Suppressor macrophage (primary cell): ENCODE measurements around the gene SERPINB10.

Experiments
- DNase-seq, 4 experiments: peaks; one replicate each; pipeline ENCODE4 v3.0.0-alpha.2; 2020 to 2022
- total RNA-seq, 17 experiments: gene quantifications; one replicate each; lab custom pipeline; 2026; ENCODE audit warnings: mixed read lengths in 6 of 17, inconsistent platforms in 3 of 17; lab: John Stamatoyannopoulos, UW

Gene SERPINB10
- total RNA-seq = 0 to 0.99 (median 0.08) reads per million in 17 experiments

GRCh38 chr18:63907664-63908063, at the start of gene SERPINB10:
SERPINB10 (plus strand) TSS chr18:63907958; CDS start chr18:63915511, 7,553 bp downstream.
- no peak for DNase-seq

GRCh38 chr18:63858456-63858855, 49.3 kb upstream of the SERPINB10 start:
- DNase-seq = peak in 3 of 4 experiments; percentile 9 to 55 (median 43)

GRCh38 chr18:63859781-63860475, 47.8 kb upstream of the SERPINB10 start:
- peak in 3 of 4 experiments; percentile 45 to 49 (median 45) for DNase-seq

GRCh38 chr18:63860531-63860930, 47.2 kb upstream of the SERPINB10 start:
- no peak for DNase-seq

- no peak for DNase-seq
These were observed 40.2 kb upstream of the SERPINB10 start for GRCh38 chr18:63867368-63868125.

GRCh38 chr18:63868546-63868945, 39.2 kb upstream of the SERPINB10 start:
- no peak for DNase-seq

GRCh38 chr18:63869374-63869773, 38.4 kb upstream of the SERPINB10 start:
- DNase-seq = peak; percentile 89 to 96 (median 93)

GRCh38 chr18:63869851-63870250, 37.9 kb upstream of the SERPINB10 start:
- DNase-seq = peak; percentile 18 to 59 (median 44)

GRCh38 chr18:63871836-63872235, 35.9 kb upstream of the SERPINB10 start:
- DNase-seq = no peak

- DNase-seq = no peak
These were observed 35.2 kb upstream of the SERPINB10 start for GRCh38 chr18:63872586-63872985.

- DNase-seq = peak in 2 of 4 experiments; percentile 62 to 68
These were observed 29.4 kb upstream of the SERPINB10 start for GRCh38 chr18:63878343-63878742.

GRCh38 chr18:63878925-63879324, 28.8 kb upstream of the SERPINB10 start:
- DNase-seq = no peak

GRCh38 chr18:63879709-63880108, 28.0 kb upstream of the SERPINB10 start:
- peak; percentile 24 to 72 (median 47) for DNase-seq

- peak in 3 of 4 experiments; percentile 9 to 41 (median 37) for DNase-seq
These were observed 25.9 kb upstream of the SERPINB10 start for GRCh38 chr18:63881851-63882250.

GRCh38 chr18:63882333-63883141, 25.2 kb upstream of the SERPINB10 start:
- peak in 3 of 4 experiments; percentile 33 to 37 (median 33) for DNase-seq

GRCh38 chr18:63883617-63884016, 24.1 kb upstream of the SERPINB10 start:
- no peak for DNase-seq

- peak; percentile 38 to 69 (median 54) for DNase-seq
These were observed 20.3 kb upstream of the SERPINB10 start, which contains the start of gene SERPINB2 for GRCh38 chr18:63887424-63887823. SERPINB2 (plus strand) TSS chr18:63887705; CDS start chr18:63891445, 3,740 bp downstream.

- DNase-seq = peak; percentile 32 to 52 (median 44)
These were observed 19.1 kb upstream of the SERPINB10 start for GRCh38 chr18:63888470-63889190.

GRCh38 chr18:63889626-63890025, 18.1 kb upstream of the SERPINB10 start:
- peak; percentile 20 to 85 (median 55) for DNase-seq

GRCh38 chr18:63890237-63890949, 17.4 kb upstream of the SERPINB10 start:
- DNase-seq = no peak

GRCh38 chr18:63890950-63891304, 16.8 kb upstream of the SERPINB10 start:
- DNase-seq = peak in 3 of 4 experiments; percentile 39 to 49 (median 42)
